Colonic mucosa (tissue), 4 donors: ENCODE data around the gene LRRC75B. TPM values are rescaled to one million over a fixed set of nuclear protein-coding genes. Genes with fewer than 3 reads are reported as not detected.
"Not testable (repeated sequence)": the region's sequence is repeated elsewhere in the genome, so short reads cannot be mapped to it uniquely, and the experiment has no call there.

Experiments used
- DNase-seq: peaks from one replicate; pipeline ENCODE4 v3.0.0-alpha.2; 2020
- H3K27ac ChIP-seq: fragments of 200-600 bp; one replicate; pipeline ENCODE4 v1.8.0; 2021
- H3K27me3 ChIP-seq: fragments of 200-600 bp; one replicate; pipeline ENCODE4 v1.8.0; 2021
- H3K36me3 ChIP-seq: fragments of 200-600 bp; one replicate; pipeline ENCODE4 v1.8.0; 2021
- H3K4me1 ChIP-seq: fragments of 200-600 bp; one replicate; pipeline ENCODE4 v1.8.0; 2021; ENCODE audit warnings: mild to moderate bottlenecking
- H3K4me3 ChIP-seq: fragments of 200-600 bp; one replicate; pipeline ENCODE4 v1.8.0; 2021
- H3K9ac ChIP-seq, 2 donors: one replicate each; pipeline ENCODE4 v1.7.0; 2013; ENCODE audit warnings: control low read depth in 2 of 2, low read depth in 2 of 2, low read length in 2 of 2
- H3K9me3 ChIP-seq: fragments of 200-600 bp; one replicate; pipeline ENCODE4 v1.8.0; 2021
- intact Hi-C: fragments of 100-400 bp; cut with DNase I; formaldehyde crosslinking; loops from one replicate; pipeline ENCODE4 v1.14.1; 2022
- total RNA-seq, 2 donors: library from RNA; stranded (reverse); fragmentation: NEBNext Ultra II Directional in 1 of 2; extraction: Animal tissue kit (Norgen Biotek cat#: 25700) in 1 of 2; gene quantifications; one replicate each; pipeline ENCODE4 v1.2.1, GENCODE V29; 2021
- donor health status: healthy.
- donor health status: DM: no; HTN: no; CAD: no.
- donor health status: DM: no; HTN: no; CAD: no.

Gene LRRC75B
- total RNA-seq, 2 donors from 2014 or later, result 7.9 to 10.2 TPM

DNA sequence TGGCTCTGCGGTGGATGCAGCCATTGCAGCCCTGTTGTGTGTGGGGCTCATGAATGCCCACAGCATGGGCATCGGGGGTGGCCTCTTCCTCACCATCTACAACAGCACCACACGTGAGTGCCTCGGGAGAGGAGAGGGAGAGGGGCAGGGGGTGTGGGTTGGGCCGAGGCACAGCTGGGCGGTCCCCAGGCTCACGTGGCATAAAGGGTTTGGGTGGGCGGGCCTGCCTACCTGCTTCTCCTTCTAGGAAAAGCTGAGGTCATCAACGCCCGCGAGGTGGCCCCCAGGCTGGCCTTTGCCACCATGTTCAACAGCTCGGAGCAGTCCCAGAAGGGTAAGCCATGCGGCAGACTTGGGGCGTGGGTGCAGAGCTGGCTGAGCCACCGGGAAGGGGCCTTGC lies 21.9 kb upstream of the LRRC75B start:
- H3K4me1 ChIP-seq, H3K9me3 ChIP-seq, H3K4me3 ChIP-seq, H3K27me3 ChIP-seq, intact Hi-C loops, H3K27ac ChIP-seq, DNase-seq, H3K9ac ChIP-seq, H3K36me3 ChIP-seq: not testable (repeated sequence)

- DNase-seq, H3K36me3 ChIP-seq, H3K4me1 ChIP-seq, H3K27ac ChIP-seq, H3K27me3 ChIP-seq, H3K4me3 ChIP-seq, H3K9me3 ChIP-seq, H3K9ac ChIP-seq, intact Hi-C loops: not testable (repeated sequence)
Measured at GRCh38 chr22:24609888-24610287, 17.0 kb upstream of the LRRC75B start.

DNA sequence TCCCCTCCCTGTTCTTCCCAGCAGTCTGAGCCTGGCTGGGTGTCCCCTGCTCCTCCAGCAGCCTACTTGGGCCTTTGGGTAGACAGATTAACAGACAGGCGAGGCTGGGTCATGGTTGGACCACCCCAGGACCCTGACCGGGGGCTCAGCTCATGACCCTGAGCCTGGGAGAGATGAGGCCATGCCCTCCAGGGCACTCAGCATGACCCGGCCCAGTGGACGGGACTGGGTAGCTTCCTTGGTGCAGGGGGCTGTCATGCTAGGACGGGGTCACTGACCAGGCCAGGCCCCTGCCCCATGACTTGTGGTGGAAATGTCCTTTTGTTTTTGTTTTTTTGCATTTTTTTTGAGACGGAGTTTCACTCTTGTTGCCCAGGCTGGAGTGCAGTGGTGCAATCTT lies 15.5 kb upstream of the LRRC75B start:
- H3K9me3 ChIP-seq, H3K27me3 ChIP-seq, intact Hi-C loops, H3K27ac ChIP-seq, H3K36me3 ChIP-seq, DNase-seq, H3K4me3 ChIP-seq, H3K9ac ChIP-seq, H3K4me1 ChIP-seq: not testable (repeated sequence)

GRCh38 chr22:24607429-24607983 lies 14.6 kb upstream of the LRRC75B start:
- intact Hi-C loops, result not testable (repeated sequence)

GRCh38 chr22:24606340-24606739 lies 13.5 kb upstream of the LRRC75B start:
- H3K27me3 ChIP-seq, H3K9me3 ChIP-seq, H3K4me3 ChIP-seq, H3K9ac ChIP-seq, H3K36me3 ChIP-seq, H3K27ac ChIP-seq, H3K4me1 ChIP-seq, intact Hi-C loops: not testable (repeated sequence)
- DNase-seq, result peak; percentile 24

More at GRCh38 chr22:24607429-24607983, 14.6 kb upstream of the LRRC75B start:
- H3K9ac ChIP-seq, H3K27ac ChIP-seq, H3K36me3 ChIP-seq, H3K27me3 ChIP-seq, H3K9me3 ChIP-seq, H3K4me1 ChIP-seq: not testable (repeated sequence)
- DNase-seq, result peak; percentile 63
- peak overlapping the region; percentile 21 for H3K4me3 ChIP-seq

DNA sequence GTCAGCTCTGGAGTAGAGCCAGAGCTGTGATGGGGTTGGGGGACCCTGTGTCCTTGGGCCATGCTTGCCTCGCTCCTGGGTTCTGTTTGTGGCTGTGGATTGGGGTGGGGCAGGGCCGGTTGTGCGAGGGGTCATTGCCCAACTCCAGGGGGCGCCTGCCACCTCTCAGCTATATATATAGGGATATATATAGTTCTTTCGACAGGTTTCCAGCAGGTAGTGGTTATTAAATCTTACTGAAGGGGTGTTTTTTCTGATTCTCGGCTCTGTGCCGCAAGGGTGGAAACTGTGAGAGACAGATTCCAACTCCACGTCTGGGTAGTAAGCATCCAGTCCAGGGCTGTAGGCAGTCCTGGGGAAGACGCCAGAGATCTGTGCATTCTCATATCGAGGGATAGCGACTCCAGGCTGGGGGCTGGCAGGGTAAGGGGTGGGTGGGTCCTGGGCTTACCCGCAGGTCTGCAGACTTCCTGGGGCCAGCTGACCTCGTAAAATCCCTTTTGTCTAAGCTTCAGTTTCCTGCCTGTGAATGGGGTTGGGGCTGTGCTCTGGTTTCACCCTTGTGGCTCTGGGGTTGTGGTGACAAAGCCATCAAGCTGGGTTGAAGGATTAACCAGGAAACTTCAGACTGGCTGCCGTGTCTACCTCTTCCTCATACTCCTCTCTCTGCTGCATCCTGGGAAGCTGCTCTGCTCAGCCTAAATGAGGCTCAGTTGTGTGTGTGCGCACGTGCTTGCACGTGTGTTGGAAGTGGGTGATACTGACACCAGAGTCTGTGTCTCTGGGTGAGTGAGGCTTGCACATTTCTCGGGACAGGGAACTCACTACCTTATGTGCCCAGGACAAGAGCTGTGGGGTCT lies 11.1 kb upstream of the LRRC75B start:
- intact Hi-C loops, result loop anchor here (5.0 kb wide), 1 partner anchor 927 kb away; no protein-coding TSS in a partner anchor
- H3K36me3 ChIP-seq, H3K9me3 ChIP-seq, H3K27me3 ChIP-seq, H3K9ac ChIP-seq: not testable (repeated sequence)
- Histone ChIP-seq H3K4me3 (peak overlapping the region; percentile 11), H3K4me1 (peaks cover 11% of the 10 kb centered on the region), H3K27ac (peak overlapping the region; percentile 69)
- DNase-seq, result peak; percentile 54

DNA sequence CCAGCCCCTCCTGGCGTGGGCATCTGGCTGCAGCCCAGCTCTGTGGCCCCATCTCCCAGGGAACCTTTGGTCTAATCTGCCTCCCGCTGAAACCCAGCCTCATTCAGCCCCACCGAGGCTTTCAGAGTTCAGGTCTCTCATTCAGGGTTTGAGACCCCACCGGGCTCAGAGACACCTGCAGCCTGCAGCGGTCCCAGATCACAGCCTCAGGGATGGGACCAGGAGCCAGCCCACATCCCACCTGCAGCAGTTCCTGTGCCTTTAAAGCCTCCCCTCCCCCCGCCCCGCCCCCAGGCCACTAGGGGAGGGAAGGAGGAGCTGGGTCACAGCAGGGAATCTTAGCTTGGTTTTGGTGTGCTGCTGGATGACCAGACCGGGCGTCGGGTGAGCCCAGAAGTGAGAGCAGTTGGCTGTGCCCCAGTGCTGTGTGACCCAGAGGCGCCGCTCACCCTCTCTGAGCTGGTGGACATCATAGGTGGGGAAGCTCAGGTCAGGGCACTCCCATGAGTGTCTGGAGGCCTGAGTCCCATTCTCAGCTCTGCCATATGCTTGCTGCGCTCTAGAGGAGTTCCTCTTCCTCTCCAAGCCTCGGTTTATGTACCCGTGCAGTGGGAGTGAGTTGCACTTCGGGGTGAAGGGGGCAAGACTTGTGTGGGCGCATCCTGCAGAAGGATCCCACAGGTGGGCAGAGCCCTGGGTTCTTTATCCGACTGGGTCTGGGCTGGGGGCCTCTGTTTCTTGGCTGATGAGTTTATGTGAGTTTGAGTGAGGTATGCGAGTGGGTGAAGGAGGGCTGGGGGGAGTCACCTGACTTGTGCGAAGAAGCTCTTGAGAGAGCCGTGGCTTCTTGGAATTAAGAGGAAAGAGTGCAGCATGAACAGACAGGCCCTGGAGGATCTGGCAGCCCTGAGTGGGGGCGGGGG lies 10.2 kb upstream of the LRRC75B start, which contains the start of gene GGT1:
Gene GGT1 (plus strand): TSS at position 347 of the 923 bp plus-strand sequence. CDS start 7,889 bp downstream, outside the sequence.
- intact Hi-C loops, result loop anchor here (5.0 kb wide), 1 partner anchor 926 kb away; no protein-coding TSS in a partner anchor
- H3K27ac ChIP-seq, result peak within 1 kb of the TSS; percentile 69
- peaks cover 11% of the 10 kb centered on the region for H3K4me1 ChIP-seq
- H3K9ac ChIP-seq, result peak within 1 kb of the TSS in 1 of 2 donors; percentile 35
- DNase-seq, result peak; percentile 47
- H3K36me3 ChIP-seq, H3K9me3 ChIP-seq, H3K27me3 ChIP-seq: not testable (repeated sequence)
- peak within 1 kb of the TSS; percentile 11 for H3K4me3 ChIP-seq

DNA sequence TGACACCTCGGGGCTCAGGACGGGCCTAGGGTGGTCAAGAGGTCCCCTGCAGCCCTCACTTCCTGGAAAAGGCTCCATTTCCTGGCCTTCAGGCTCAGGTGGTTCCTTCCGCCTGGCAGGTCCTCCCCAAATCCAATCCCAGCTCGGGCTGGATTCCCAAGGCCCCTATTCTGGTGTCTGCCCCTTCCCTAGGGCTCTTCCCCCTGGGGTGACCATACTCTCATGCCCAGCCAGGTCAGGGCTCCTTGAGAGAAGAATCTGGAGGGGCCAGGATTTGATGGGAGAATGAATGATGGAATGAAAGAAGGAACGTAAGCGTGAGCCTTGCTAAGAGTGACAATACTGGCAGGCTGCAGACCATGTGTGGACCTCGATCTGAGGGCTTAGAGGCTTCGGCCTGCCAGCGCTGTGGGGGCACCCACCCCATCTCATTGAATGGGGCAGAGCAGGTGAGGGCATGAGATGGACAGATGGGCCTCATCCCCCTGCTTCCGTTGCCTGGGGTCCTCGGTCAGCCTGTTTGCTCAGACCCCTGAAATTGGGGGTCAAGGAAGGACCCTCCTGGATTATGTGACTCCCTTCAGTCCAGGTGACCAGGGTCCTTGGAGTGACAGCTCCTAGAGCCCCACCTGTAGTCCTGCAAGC lies 9.4 kb upstream of the LRRC75B start:
- peak overlapping the region in 1 of 2 donors; percentile 4 for H3K9ac ChIP-seq
- not testable (repeated sequence) for H3K9me3 ChIP-seq, DNase-seq, H3K4me3 ChIP-seq, H3K27me3 ChIP-seq, H3K36me3 ChIP-seq
- intact Hi-C loops, result loop anchor here (5.0 kb wide), 1 partner anchor 925 kb away; no protein-coding TSS in a partner anchor
- peak overlapping the region; percentile 15 for H3K27ac ChIP-seq
- H3K4me1 ChIP-seq, result peaks cover 11% of the 10 kb centered on the region
